Testis (tissue), 3 donors: ENCODE results near the gene CDK13. TPM values are rescaled to one million over a fixed set of nuclear protein-coding genes. Genes with fewer than 3 reads are reported as not detected.

Experiments used
- DNase-seq: peaks from one replicate; pipeline ENCODE4 v3.0.0-alpha.2; 2019
- H3K27ac ChIP-seq, 2 donors: fragments of 200-600 bp; sonication (generic); one replicate each; pipeline ENCODE4 v1.5.1; 2019
- H3K27me3 ChIP-seq: fragments of 200-600 bp; sonication (generic); one replicate; pipeline ENCODE4 v1.5.1; 2019
- H3K36me3 ChIP-seq: fragments of 200-600 bp; sonication (generic); one replicate; pipeline ENCODE4 v1.5.1; 2017; ENCODE audit warnings: low read depth; ENCODE audit errors: missing control alignments
- H3K4me1 ChIP-seq: fragments of 200-600 bp; sonication (generic); one replicate; pipeline ENCODE4 v1.5.1; 2019
- H3K4me3 ChIP-seq, 2 donors: fragments of 200-600 bp; sonication (generic); one replicate each; pipeline ENCODE4 v1.5.1; 2017 to 2019
- H3K9me3 ChIP-seq: fragments of 200-600 bp; sonication (generic); one replicate; pipeline ENCODE4 v1.5.1; 2017
- POLR2A ChIP-seq: fragments of 450-650 bp; IDR thresholded peaks from one replicate; pipeline ENCODE4 v1.6.1; 2017; ENCODE audit warnings: antibody characterized with exemption, mild to moderate bottlenecking, moderate library complexity
- whole genome bisulfite sequencing, 2 donors: methylation state at CpG; one replicate each; pipeline ENCODE4 v1.1.5; 2018; 5-methylcytosine and 5-hydroxymethylcytosine counted together
- intact Hi-C: fragments of 100-400 bp; cut with DNase I; formaldehyde crosslinking; loops from one replicate; pipeline ENCODE4 v1.15.1; 2023; ENCODE audit warnings: low total_unique reads
- polyA plus RNA-seq: library from polyadenylated mRNA; stranded (reverse); fragments of 350-450 nt; fragmentation: Illumina TruSeq; extraction: RNeasy Lipid Tissue Mini Kit (QIAGEN cat#74804); gene quantifications from one replicate; pipeline ENCODE4 v1.2.3, GENCODE V29; 2014; ENCODE audit warnings: low read depth, low replicate concordance; ENCODE audit not compliant: insufficient read depth
- total RNA-seq, 2 donors: library from RNA; depleted of rRNA; stranded (reverse); fragments of >200 nt; gene quantifications; one replicate each; pipeline ENCODE4 v1.2.3, GENCODE V29; 2016
- TF ChIP-seq, protein P1 (sequence below), 3 experiments: fragments of 450-650 bp in 2 of 3; fragments of 200-600 bp in 1 of 3; sonication (generic) in 1 of 3; IDR thresholded peaks; one replicate each; pipeline ENCODE4 v1.5.1; 2016 to 2019; ENCODE audit warnings: antibody characterized with exemption in 3 of 3, mild to moderate bottlenecking in 2 of 3, moderate library complexity in 1 of 3

The CDK13 gene
- total and polyA plus RNA-seq, 3 donors from 2014 or later, result 55.1 to 140 (median 134) TPM

DNA sequence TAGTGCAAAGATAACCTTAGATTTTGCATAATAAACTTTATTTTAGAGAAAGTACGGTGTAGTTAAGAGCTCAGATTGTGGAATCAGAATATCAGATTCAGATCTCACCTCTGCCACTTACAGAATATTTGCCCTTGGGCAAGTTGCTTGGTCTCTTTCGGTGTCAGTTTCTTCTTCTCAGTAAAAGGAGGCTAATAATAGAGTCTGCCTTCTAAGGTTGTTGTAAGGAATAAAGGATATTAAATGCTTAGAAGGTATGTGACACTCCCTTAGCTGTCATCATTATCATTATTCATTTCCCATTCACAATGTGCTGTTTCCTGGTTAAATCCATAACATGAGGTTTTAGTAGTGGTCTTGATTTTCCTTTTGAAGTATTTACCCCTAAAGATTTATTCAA, 142.1 kb downstream of the CDK13 start:
- H3K27me3 ChIP-seq, result no peaks in the 10 kb centered on the region
- DNase-seq, result no peak
- H3K36me3 ChIP-seq, result no peaks in the 10 kb centered on the region
- no peak overlapping the region for H3K27ac ChIP-seq
- H3K9me3 ChIP-seq, result no peaks in the 10 kb centered on the region
- intact Hi-C loops, result no loop called here
- no peak overlapping the region for H3K4me3 ChIP-seq
- peaks cover 7% of the 10 kb centered on the region for H3K4me1 ChIP-seq
- TF ChIP-seq, protein P1, sequence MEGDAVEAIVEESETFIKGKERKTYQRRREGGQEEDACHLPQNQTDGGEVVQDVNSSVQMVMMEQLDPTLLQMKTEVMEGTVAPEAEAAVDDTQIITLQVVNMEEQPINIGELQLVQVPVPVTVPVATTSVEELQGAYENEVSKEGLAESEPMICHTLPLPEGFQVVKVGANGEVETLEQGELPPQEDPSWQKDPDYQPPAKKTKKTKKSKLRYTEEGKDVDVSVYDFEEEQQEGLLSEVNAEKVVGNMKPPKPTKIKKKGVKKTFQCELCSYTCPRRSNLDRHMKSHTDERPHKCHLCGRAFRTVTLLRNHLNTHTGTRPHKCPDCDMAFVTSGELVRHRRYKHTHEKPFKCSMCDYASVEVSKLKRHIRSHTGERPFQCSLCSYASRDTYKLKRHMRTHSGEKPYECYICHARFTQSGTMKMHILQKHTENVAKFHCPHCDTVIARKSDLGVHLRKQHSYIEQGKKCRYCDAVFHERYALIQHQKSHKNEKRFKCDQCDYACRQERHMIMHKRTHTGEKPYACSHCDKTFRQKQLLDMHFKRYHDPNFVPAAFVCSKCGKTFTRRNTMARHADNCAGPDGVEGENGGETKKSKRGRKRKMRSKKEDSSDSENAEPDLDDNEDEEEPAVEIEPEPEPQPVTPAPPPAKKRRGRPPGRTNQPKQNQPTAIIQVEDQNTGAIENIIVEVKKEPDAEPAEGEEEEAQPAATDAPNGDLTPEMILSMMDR (IDR thresholded peaks at IDR 0.05), result no peak
- no peak for TF ChIP-seq POLR2A
- WGBS, 2 donors, result 89 to 91% methylated on average over 2 of the region's 2 CpGs

DNA sequence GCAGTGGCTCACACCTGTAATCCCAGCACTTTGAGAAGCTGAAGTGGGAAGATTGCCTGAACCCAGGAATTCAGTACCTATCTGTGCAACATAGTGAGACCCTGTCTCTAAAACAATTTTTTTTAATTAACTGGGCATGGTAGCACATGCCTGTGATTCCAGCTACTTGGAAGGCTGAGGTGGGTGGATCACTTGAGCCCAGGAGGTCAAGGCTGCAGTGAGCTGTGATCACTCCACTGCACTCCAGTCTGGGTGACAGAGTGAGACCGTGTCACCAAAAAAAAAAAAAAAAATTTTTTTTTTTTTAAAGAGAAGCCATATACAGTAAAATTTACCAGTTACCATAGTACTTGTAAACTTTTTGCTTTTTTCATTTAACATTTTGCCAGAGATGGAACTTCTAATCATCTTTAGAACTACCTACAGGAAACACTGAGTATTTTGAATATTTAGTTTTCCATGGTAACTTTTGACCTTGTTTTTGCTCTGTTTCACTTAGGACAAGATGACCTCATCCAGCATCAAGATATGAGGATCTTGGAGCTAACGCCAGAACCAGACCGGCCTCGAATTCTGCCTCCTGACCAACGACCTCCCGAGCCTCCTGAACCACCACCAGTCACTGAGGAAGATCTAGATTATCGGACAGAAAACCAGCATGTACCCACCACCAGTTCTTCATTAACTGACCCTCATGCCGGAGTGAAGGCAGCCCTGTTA, 143.7 kb downstream of the CDK13 start:
- WGBS, 2 donors, result 64 to 70% methylated on average over 8 of the region's 8 CpGs
- Histone ChIP-seq H3K27ac (peak overlapping the region in 1 of 2 donors; percentile 33), H3K4me1 (peaks cover 11% of the 10 kb centered on the region), H3K4me3 (no peak overlapping the region), H3K27me3 (no peaks in the 10 kb centered on the region), H3K36me3 (no peaks in the 10 kb centered on the region), H3K9me3 (no peaks in the 10 kb centered on the region)
- no peak for TF ChIP-seq POLR2A
- TF ChIP-seq, protein P1 (IDR thresholded peaks at IDR 0.05), result no peak
- intact Hi-C loops, result no loop called here
- DNase-seq, result no peak

DNA sequence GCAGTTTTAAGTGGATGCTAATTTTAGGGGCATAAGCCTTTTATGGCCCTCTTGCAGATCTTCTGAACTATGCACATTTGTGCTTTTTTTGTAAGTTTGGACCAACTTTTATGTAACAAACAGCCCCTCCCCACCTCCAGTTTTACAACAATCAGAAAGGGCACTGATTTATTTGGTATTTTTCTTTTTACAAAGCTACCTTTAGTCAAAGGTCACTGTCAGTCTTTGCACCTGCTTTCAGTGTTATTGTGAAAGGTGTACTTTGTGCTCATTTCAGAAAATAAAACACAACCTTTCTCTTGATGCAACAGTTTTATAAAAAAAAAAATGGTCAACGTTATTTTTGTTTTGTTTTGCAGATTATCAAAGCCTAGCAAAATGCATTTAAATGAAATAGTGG, 145.2 kb downstream of the CDK13 start:
- Histone ChIP-seq H3K27me3 (no peaks in the 10 kb centered on the region), H3K27ac (no peak overlapping the region), H3K9me3 (no peaks in the 10 kb centered on the region), H3K4me1 (peaks cover 11% of the 10 kb centered on the region), H3K4me3 (no peak overlapping the region), H3K36me3 (no peaks in the 10 kb centered on the region)
- TF ChIP-seq, protein P1 (IDR thresholded peaks at IDR 0.05), result no peak
- no peak for TF ChIP-seq POLR2A
- intact Hi-C loops, result no loop called here
- 70 to 71% methylated on average over 1 of the region's 1 CpG for WGBS, 2 donors
- DNase-seq, result no peak

DNA sequence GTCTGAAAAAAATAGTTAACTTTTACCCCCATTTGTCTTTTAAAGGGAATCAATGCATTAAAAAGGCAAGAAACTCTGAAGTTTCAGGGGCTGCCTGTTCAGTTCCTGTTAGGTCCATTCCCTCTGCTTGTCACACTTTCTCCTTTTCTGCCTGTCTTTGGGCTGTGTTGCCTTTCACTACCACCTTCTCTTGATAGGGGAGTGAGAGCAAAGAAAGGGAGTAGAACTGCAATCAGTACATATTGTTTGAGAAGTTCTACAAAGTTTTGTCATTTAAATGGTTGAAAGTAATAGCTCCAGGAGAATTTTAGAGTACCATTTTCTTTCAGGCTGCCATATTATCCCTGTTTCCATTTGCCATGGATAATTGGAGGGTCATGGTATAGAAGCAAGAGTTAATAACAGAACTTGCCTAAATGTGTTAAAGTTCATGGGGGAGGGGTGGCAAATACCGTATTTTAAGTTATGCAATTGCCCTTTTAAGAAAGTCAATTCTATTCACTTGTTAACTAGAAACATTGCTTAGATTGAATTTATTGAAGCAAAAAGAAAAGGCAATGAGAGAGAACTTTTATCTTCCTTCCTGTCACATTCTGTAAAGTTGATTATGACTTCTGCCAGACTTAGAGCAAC, 145.8 kb downstream of the CDK13 start:
- no peaks in the 10 kb centered on the region for H3K27me3 ChIP-seq
- H3K4me3 ChIP-seq, result no peak overlapping the region
- no peak overlapping the region for H3K27ac ChIP-seq
- no peaks in the 10 kb centered on the region for H3K9me3 ChIP-seq
- H3K4me1 ChIP-seq, result peaks cover 11% of the 10 kb centered on the region
- H3K36me3 ChIP-seq, result no peaks in the 10 kb centered on the region
- DNase-seq, result no peak
- 35 to 41% methylated on average over 1 of the region's 1 CpG for WGBS, 2 donors
- no peak for TF ChIP-seq POLR2A
- intact Hi-C loops, result no loop called here

DNA sequence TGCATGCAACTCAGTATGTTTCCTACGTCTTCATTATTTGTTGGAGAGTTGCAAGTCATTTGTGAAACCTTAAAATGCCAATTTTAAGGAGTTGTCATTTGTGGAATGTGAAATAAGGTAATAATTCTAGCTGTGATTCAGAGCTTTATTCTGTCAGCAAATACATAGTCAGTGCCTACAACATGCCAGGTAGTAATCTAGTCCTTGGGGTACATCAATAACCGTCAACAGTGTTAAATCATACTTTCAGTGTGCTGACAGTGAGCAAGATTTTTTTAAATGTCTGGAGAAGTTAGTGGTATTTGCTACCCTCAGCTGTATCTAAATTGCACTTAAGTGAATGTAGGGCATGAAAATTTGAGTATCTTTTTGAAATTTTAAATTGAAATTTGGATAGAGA, 147.7 kb downstream of the CDK13 start:
- H3K4me1 ChIP-seq, result peaks cover 11% of the 10 kb centered on the region
- no peak for DNase-seq
- no peaks in the 10 kb centered on the region for H3K9me3 ChIP-seq
- H3K36me3 ChIP-seq, result no peaks in the 10 kb centered on the region
- H3K4me3 ChIP-seq, result no peak overlapping the region
- intact Hi-C loops, result no loop called here
- 58 to 59% methylated on average over 2 of the region's 2 CpGs for WGBS, 2 donors
- H3K27ac ChIP-seq, result no peak overlapping the region
- H3K27me3 ChIP-seq, result no peaks in the 10 kb centered on the region
- TF ChIP-seq, protein P1 (IDR thresholded peaks at IDR 0.05), result no peak
- TF ChIP-seq POLR2A, result no peak
